Lower leg skin (tissue), 3 donors: ENCODE results near the gene BAIAP2L2.

Experiments
- POLR2A ChIP-seq, 2 donors: fragments of 450-650 bp; IDR thresholded peaks; one replicate each; pipeline ENCODE4 v1.6.1; 2016 to 2017; ENCODE audit warnings: antibody characterized with exemption in 2 of 2, mild to moderate bottlenecking in 1 of 2, moderate library complexity in 1 of 2
- TF ChIP-seq, protein P1 (sequence below), 3 donors: fragments of 450-650 bp; IDR thresholded peaks; one replicate each; pipeline ENCODE4 v1.5.1; 2016; ENCODE audit warnings: antibody characterized with exemption in 3 of 3, mild to moderate bottlenecking in 3 of 3, moderate library complexity in 2 of 3

DNA sequence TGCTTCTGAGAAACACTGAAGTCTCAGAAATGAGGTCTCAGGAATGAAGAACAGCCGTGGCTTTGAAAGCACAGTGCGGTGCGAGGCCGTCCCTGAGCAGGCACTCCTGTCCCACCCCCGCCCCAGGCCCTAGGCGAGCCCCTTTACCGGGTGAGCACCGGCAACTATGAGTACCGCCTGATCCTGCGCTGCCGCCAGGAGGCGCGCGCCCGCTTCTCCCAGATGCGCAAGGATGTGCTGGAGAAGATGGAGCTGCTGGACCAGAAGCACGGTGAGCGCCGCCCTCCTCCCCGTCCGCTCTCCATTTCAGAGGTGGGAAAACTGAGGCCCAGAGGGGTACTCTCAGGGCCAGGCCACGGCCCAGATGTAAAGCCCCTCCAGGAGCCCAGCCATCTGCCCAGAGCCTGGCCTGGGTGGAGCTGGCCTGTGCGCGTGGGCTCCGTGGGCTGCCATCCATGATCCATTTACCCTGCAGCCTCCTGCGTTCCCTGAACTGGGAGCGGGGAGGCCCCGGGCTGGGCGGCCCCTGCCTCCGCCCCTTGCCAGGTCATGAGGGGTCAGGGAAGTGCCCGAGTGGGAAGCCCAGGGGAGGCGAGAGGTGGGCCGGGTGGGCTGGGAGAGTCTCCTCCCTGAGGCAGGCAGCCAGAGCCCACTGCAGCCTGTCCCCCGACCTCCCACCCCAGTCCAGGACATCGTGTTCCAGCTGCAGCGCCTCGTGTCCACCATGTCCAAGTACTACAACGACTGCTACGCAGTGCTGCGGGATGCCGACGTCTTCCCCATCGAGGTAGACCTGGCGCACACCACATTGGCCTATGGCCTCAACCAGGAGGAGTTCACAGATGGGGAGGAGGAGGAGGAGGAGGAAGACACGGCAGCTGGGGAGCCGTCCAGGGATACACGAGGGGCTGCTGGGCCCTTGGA is 36.0 kb downstream of the BAIAP2L2 start:
- TF ChIP-seq, protein P1, sequence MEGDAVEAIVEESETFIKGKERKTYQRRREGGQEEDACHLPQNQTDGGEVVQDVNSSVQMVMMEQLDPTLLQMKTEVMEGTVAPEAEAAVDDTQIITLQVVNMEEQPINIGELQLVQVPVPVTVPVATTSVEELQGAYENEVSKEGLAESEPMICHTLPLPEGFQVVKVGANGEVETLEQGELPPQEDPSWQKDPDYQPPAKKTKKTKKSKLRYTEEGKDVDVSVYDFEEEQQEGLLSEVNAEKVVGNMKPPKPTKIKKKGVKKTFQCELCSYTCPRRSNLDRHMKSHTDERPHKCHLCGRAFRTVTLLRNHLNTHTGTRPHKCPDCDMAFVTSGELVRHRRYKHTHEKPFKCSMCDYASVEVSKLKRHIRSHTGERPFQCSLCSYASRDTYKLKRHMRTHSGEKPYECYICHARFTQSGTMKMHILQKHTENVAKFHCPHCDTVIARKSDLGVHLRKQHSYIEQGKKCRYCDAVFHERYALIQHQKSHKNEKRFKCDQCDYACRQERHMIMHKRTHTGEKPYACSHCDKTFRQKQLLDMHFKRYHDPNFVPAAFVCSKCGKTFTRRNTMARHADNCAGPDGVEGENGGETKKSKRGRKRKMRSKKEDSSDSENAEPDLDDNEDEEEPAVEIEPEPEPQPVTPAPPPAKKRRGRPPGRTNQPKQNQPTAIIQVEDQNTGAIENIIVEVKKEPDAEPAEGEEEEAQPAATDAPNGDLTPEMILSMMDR (IDR thresholded peaks at IDR 0.05) = no peak
- TF ChIP-seq POLR2A (IDR thresholded peaks at IDR 0.05) = no peak
